ENCODE measurements around the gene GSTM4. TPM values are rescaled to one million over a fixed set of nuclear protein-coding genes. Genes with fewer than 3 reads are reported as not detected.

Gene GSTM4
- total and polyA plus RNA-seq, 2 of the 8 experiments (the other 6 are each of a cell fraction or from before 2014, with no cell fraction given) = 11.3 to 31.4 TPM

DNA sequence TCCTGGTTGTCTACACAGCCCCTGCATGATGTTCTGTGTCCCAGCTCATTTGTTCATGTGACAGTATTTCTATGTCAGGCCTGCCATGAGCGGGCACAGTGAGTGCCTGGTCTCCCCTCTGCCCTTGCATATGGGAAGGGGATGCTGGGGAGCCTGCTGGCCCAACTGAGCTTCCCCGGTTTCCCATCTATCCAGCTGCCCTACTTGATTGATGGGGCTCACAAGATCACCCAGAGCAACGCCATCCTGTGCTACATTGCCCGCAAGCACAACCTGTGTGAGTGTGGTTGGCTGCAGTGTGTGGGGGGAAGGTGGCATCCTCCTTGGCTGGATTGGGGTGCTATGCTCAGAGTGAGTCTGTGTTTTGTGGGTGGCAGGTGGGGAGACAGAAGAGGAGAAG lies 1.5 kb downstream of the GSTM4 start:
- no peak overlapping the region for H3K4me3 ChIP-seq (ENCODE audit: extremely low read depth in 1 of 4, insufficient read depth in 2 of 4, low read depth in 3 of 4, low read length in 4 of 4)
- no peaks in the 10 kb centered on the region for H3K79me1 ChIP-seq (ENCODE audit: low read depth, low read length)
- no peak for FAIRE-seq
- no peaks in the 10 kb centered on the region for H3K79me2 ChIP-seq (ENCODE audit: control insufficient read depth in 1 of 2, insufficient read depth in 2 of 2, low read length in 2 of 2)
- H2BK15ac ChIP-seq (ENCODE audit: low read length) = no peak overlapping the region
- H3K56ac ChIP-seq (replicated peaks; ENCODE audit: insufficient read length, low read depth, low read length) = no peak overlapping the region
- no peaks in the 10 kb centered on the region for H4K20me1 ChIP-seq (replicated peaks in 1 of 2; ENCODE audit: control insufficient read depth in 1 of 2, insufficient read depth in 2 of 2, low read length in 2 of 2)
- H3K23me2 ChIP-seq (ENCODE audit: low read depth, low read length) = peaks cover 9% of the 10 kb centered on the region
- H4K5ac ChIP-seq (ENCODE audit: insufficient read length, low read depth, low read length) = no peak overlapping the region
- H2BK120ac ChIP-seq (replicated peaks; ENCODE audit: low read depth, low read length) = no peak overlapping the region
- no peak overlapping the region for H2BK20ac ChIP-seq (ENCODE audit: low read length)
- H3K14ac ChIP-seq (ENCODE audit: insufficient read length) = no peak overlapping the region
- no peaks in the 10 kb centered on the region for H3K36me3 ChIP-seq (ENCODE audit: control insufficient read depth in 2 of 4, insufficient read depth in 4 of 4, low read length in 3 of 4)
- no peak overlapping the region for H2AK5ac ChIP-seq (ENCODE audit: low read depth, low read length)
- ChIA-PET POLR2A (ENCODE audit: partially characterized antibody) (interaction anchor here (1.1 kb wide), 1 partner anchor 40 kb away, joined by 3 read pairs; no protein-coding TSS in a partner anchor), CTCF (ENCODE audit: partially characterized antibody) (interaction anchor here (0.8 to 11.8 kb wide), 7 partner anchors 17 to 327 kb away, joined by 3 to 185 read pairs (median 5); partner anchors contain the start of genes AHCYL1 and GSTM1)
- no peak overlapping the region for H2BK5ac ChIP-seq (ENCODE audit: low read depth, low read length)
- H2BK12ac ChIP-seq (ENCODE audit: low read depth, low read length) = no peak overlapping the region
- H4K8ac ChIP-seq (ENCODE audit: extremely low read depth, insufficient read depth, low read length) = no peak overlapping the region
- peaks cover 0 to 5% (median 4%) of the 10 kb centered on the region in 4 experiments; a peak in 6 of 7 replicates for H3K27me3 ChIP-seq (replicated peaks in 1 of 4; ENCODE audit: control insufficient read depth in 3 of 4, extremely low read depth in 1 of 4, insufficient read depth in 3 of 4, low read length in 3 of 4)
- no peak overlapping the region for H2AFZ ChIP-seq (ENCODE audit: low read length)
- no peak overlapping the region for H3K23ac ChIP-seq (ENCODE audit: insufficient read length)
- no peak overlapping the region for H3K9ac ChIP-seq (replicated peaks in 1 of 4; ENCODE audit: extremely low read depth in 1 of 4, low read depth in 3 of 4, low read length in 3 of 4)
- no peak overlapping the region for H3K4ac ChIP-seq (replicated peaks; ENCODE audit: insufficient read length, low read depth, low read length)
- no peak overlapping the region for H4K91ac ChIP-seq (replicated peaks; ENCODE audit: insufficient read length, low read length)
- no peak overlapping the region for H3K18ac ChIP-seq (ENCODE audit: extremely low read depth, low read length)
- WGBS, 2 experiments (ENCODE audit: extremely low coverage in 1 of 2, insufficient coverage in 1 of 2, insufficient read length in 1 of 2, insufficient replicate concordance in 2 of 2, low coverage in 1 of 2, low lambda C conversion rate in 2 of 2, missing lambda C conversion rate in 1 of 2) = 88% methylated on average over 2 of the region's 4 CpGs; no CpG with 5 or more reads in 1 of the 2 experiments
- no peak overlapping the region for H3K27ac ChIP-seq (ENCODE audit: low read depth, low read length)
- DNase-seq (ENCODE audit: low read depth in 1 of 2, low spot score in 2 of 2) = no peak
- H3K4me1 ChIP-seq (replicated peaks in 1 of 4; ENCODE audit: control insufficient read depth in 3 of 4, insufficient read depth in 4 of 4, low read length in 3 of 4) = 0 out of 7 replicates have a peak, but pooled peaks cover 0 to 3% (median 0%) of the 10 kb centered on the region in 4 experiments
- H3K4me2 ChIP-seq (ENCODE audit: insufficient read depth in 1 of 2, low read depth in 2 of 2, low read length in 2 of 2) = no peak overlapping the region
- no peaks in the 10 kb centered on the region for H3K9me3 ChIP-seq (ENCODE audit: insufficient read depth in 2 of 2, low read depth in 1 of 2, low read length in 1 of 2)
- no peak for TF ChIP-seq CBX5 (IDR thresholded peaks at IDR 0.05; ENCODE audit: low read depth, low read length)
- no peak for TF ChIP-seq NRF1 (IDR thresholded peaks at IDR 0.05; ENCODE audit: low read depth, low read length)
- TF ChIP-seq, protein P1, sequence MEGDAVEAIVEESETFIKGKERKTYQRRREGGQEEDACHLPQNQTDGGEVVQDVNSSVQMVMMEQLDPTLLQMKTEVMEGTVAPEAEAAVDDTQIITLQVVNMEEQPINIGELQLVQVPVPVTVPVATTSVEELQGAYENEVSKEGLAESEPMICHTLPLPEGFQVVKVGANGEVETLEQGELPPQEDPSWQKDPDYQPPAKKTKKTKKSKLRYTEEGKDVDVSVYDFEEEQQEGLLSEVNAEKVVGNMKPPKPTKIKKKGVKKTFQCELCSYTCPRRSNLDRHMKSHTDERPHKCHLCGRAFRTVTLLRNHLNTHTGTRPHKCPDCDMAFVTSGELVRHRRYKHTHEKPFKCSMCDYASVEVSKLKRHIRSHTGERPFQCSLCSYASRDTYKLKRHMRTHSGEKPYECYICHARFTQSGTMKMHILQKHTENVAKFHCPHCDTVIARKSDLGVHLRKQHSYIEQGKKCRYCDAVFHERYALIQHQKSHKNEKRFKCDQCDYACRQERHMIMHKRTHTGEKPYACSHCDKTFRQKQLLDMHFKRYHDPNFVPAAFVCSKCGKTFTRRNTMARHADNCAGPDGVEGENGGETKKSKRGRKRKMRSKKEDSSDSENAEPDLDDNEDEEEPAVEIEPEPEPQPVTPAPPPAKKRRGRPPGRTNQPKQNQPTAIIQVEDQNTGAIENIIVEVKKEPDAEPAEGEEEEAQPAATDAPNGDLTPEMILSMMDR (IDR thresholded peaks at IDR 0.05; ENCODE audit: control extremely low read depth in 1 of 3, insufficient read depth in 1 of 3, low read depth in 1 of 3, low read length in 3 of 3) = no peak
- TF ChIP-seq, protein P2, sequence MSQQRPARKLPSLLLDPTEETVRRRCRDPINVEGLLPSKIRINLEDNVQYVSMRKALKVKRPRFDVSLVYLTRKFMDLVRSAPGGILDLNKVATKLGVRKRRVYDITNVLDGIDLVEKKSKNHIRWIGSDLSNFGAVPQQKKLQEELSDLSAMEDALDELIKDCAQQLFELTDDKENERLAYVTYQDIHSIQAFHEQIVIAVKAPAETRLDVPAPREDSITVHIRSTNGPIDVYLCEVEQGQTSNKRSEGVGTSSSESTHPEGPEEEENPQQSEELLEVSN (IDR thresholded peaks at IDR 0.05) = no peak
- no peak for TF ChIP-seq BCL11A (IDR thresholded peaks at IDR 0.05; ENCODE audit: low read depth in 2 of 2, low read length in 2 of 2)
- no peak for TF ChIP-seq RNF2 (IDR thresholded peaks at IDR 0.05; ENCODE audit: borderline replicate concordance, low read depth, low read length, missing control alignments, poor library complexity, severe bottlenecking)
- TF ChIP-seq TAF1 (IDR thresholded peaks at IDR 0.05; ENCODE audit: low read depth, low read length) = no peak
- no peak for TF ChIP-seq CBX8 (IDR thresholded peaks at IDR 0.05; ENCODE audit: borderline replicate concordance, low read depth, low read length)
- TF ChIP-seq POLR2AphosphoS5 (IDR thresholded peaks at IDR 0.05; ENCODE audit: low read depth, low read length) = no peak
- TF ChIP-seq KDM4A (IDR thresholded peaks at IDR 0.05; ENCODE audit: low read depth, low read length, severe bottlenecking) = no peak
